GM18507 (cell line): ENCODE results near the gene NUSAP1.
"Not testable (repeated sequence)": the region's sequence is repeated elsewhere in the genome, so short reads cannot be mapped to it uniquely, and the experiment has no call there.

ENCODE experiments used
- DNase-seq: peaks from one replicate; pipeline ENCODE4 v3.0.0; 2011; ENCODE audit warnings: low read depth; ENCODE audit not compliant: insufficient read length; ENCODE audit errors: extremely low spot score
- FAIRE-seq: peaks from 2 replicates; lab custom pipeline; 2011; peaks lifted over from hg19 to GRCh38; lab: Jason Lieb, UNC

NUSAP1 gene

GRCh38 chr15:41323611-41324010 is 9.1 kb upstream of the NUSAP1 start:
- DNase-seq (no peak), FAIRE-seq (peak; percentile 68)

- FAIRE-seq (no peak), DNase-seq (no peak)
These were observed 1.4 kb upstream of the NUSAP1 start for GRCh38 chr15:41331281-41331680.

GRCh38 chr15:41331833-41332193 is 868 bp upstream of the NUSAP1 start:
- peak; percentile 78 for FAIRE-seq

GRCh38 chr15:41333026-41333562 is 413 bp downstream of the NUSAP1 start:
- no peak for FAIRE-seq

More at GRCh38 chr15:41331833-41332193, 868 bp upstream of the NUSAP1 start:
- DNase-seq: no peak

GRCh38 chr15:41334293-41335120 is 1.8 kb downstream of the NUSAP1 start:
- no peak for FAIRE-seq
- no peak for DNase-seq

More at GRCh38 chr15:41333026-41333562, 413 bp downstream of the NUSAP1 start:
- peak; percentile 30 for DNase-seq

- DNase-seq (no peak), FAIRE-seq (no peak)
These were observed 3.9 kb downstream of the NUSAP1 start for GRCh38 chr15:41336549-41336948.

- DNase-seq: no peak
- FAIRE-seq: no peak
These were observed 4.4 kb downstream of the NUSAP1 start for GRCh38 chr15:41337047-41337446.

GRCh38 chr15:41337631-41338522 is 5.2 kb downstream of the NUSAP1 start:
- FAIRE-seq (no peak), DNase-seq (no peak)

GRCh38 chr15:41340189-41340695 is 7.6 kb downstream of the NUSAP1 start:
- no peak for DNase-seq
- FAIRE-seq: no peak

GRCh38 chr15:41341519-41341918 is 8.8 kb downstream of the NUSAP1 start:
- no peak for DNase-seq
- FAIRE-seq: no peak

GRCh38 chr15:41347236-41347635 is 14.6 kb downstream of the NUSAP1 start:
- DNase-seq: no peak
- no peak for FAIRE-seq

GRCh38 chr15:41350057-41350717 is 17.5 kb downstream of the NUSAP1 start:
- DNase-seq (no peak), FAIRE-seq (no peak)

GRCh38 chr15:41354371-41354770 is 21.7 kb downstream of the NUSAP1 start:
- no peak for DNase-seq
- FAIRE-seq: no peak

- FAIRE-seq: no peak
- no peak for DNase-seq
These were observed 34.7 kb downstream of the NUSAP1 start for GRCh38 chr15:41367418-41367817.

- FAIRE-seq (no peak), DNase-seq (no peak)
These were observed 45.3 kb downstream of the NUSAP1 start for GRCh38 chr15:41377978-41378377.

- not testable (repeated sequence) for DNase-seq, FAIRE-seq
These were observed 51.5 kb downstream of the NUSAP1 start for GRCh38 chr15:41383974-41384749.

GRCh38 chr15:41387646-41388045 is 55.0 kb downstream of the NUSAP1 start:
- DNase-seq (no peak), FAIRE-seq (no peak)

- FAIRE-seq: no peak
- no peak for DNase-seq
These were observed 60.0 kb downstream of the NUSAP1 start for GRCh38 chr15:41392659-41393058.

GRCh38 chr15:41394924-41395323 is 62.2 kb downstream of the NUSAP1 start:
- DNase-seq (no peak), FAIRE-seq (no peak)
